ENCODE data around the gene NAV2.

The NAV2 gene

DNA sequence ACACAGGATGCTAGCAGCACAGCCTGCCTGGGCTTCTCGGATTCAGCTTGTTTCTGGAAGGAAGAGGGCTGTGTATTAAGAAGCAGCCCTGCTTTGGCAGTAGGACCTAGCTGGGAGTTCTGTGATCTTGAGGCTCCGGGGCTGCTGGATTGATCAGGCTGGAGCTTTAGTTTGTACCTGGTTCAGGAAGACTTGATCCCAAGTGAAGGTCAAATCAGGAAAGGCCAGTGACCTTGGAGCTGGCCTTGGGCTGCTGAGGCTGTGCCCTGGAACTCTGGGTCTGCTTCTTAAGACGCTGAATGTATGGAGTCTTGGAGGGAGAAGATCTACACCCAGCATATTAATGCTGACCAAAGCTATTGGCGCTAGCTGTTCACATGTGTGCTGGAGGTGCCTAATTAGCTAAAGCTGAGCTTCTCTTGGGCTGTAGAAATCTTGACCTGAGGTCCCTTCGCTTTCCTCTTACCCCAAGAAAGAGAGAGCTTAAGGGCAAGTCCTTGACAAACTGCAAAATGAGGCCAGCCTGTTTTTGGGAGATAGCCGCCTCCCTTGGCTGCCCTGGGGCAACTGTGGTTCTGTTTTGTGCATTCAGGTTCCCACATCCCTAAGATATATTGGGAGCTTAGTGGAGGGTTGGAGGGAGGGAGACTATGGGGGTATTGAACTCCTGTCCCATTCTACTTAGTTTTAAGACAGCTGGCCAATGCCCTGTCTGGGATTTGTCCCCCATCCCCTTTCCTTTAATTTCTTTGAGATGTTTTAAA, 311.7 kb downstream of the NAV2 start:
- no peak for DNase-seq (ENCODE audit: low spot score)

DNA sequence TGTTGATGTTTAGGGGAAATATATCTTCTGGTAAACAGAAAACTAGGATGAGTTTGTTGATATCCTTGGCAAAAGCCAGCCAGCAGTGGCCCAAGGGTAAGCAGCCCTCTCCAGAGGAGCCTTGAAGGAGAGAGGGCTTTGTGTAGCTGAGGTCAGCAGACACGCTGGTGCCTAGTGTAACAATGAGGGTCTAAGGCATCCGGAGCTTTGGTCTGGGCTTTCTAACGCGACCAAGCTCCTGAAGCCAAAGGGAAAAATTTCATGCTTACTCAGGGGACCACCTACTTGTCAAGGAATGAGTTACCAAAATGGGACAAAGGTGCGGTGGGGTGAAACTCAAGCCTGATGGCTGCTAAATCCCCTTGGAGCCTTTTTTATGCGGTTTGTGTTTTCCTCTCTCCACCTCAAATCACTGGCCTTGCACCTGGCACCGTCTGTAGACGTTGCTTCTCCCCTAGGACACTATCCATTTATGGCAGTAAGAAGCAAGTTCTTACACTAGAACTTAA, 312.7 kb downstream of the NAV2 start:
- DNase-seq (ENCODE audit: low spot score): no peak

DNA sequence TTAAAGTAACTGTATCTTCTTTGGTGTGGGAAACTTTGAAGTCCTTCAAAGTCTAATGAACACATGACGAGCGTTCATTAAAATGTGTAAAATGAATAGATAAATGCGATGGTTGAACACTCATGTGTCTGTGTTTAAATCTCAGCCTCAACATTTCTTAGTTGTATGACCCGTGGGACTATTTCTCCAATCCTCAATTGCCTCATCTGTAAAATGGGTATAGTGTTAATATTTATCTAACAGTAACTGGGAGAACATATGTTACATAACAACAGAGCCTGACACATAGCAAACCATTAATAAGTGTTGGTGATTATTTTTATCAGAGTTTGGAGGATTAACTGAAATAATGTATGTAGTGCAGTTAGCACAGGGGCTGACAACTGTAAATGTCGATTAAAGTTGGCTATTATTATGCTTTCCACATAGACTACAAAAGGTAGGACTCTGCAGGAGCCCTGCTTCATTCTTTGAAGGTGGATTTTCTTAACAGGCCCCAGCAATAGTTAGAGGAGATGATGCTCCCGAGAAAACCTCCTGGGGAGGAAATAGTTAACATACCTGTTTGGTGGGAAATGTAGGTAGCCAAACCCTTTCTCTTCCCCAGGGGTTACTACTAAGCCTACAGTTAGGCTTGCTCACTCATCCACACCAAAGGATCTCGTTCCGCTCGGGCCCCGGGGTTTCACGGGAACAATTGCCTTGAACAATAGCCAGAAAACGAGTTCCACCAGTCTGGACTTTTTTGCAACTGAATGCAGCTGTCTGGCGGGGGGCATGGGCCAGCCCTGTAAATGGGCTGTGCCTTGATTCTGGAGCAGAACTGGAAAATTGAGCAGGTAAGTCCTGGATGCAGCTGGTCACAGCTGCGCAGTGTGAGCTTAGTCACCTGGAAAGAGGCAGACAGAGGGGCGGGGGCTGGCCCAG, 314.3 kb downstream of the NAV2 start:
- no peak for DNase-seq (ENCODE audit: low spot score)

DNA sequence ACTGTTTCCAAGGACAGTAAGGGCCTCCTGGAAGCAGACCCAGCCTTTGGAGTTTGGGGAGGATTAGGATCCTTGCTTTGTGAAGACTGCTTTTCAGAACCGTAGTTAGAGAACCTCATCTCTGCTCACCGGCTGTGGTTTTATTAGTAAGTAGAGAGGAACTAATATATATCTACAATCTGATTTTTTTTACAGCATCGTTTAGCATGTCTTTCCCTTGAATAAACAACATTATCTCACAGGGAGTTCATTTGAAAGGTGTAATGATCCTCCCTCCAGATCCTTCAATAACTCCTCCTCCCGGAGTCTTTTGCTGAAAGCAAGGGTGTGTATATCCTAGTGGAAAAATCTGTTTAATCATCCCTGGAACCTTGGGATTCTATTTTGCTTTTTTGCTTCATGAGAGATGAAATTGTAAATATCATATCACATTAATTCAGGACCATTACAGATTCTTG, 314.9 kb downstream of the NAV2 start:
- no peak for DNase-seq (ENCODE audit: low spot score)

DNA sequence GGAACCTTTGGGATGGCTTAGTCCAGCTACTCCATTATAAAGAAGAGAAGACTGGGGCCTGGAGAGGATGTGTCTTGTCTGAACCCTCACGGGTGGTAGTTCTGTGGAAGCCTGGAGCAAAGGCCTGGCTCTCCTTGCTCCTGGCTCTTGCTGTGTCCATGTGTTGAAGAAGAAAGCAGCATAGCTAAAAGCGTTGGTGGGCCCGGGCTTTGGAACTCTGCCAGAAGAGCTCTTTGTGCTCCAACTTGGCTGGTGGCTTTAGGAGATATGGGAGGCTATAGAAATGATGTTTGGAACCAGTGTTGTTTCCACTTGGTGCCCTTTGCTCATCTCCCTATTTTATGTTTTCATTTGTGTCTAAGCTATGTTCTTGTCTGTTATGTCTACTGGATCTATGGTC, 316.6 kb downstream of the NAV2 start:
- DNase-seq (ENCODE audit: low spot score): no peak

DNA sequence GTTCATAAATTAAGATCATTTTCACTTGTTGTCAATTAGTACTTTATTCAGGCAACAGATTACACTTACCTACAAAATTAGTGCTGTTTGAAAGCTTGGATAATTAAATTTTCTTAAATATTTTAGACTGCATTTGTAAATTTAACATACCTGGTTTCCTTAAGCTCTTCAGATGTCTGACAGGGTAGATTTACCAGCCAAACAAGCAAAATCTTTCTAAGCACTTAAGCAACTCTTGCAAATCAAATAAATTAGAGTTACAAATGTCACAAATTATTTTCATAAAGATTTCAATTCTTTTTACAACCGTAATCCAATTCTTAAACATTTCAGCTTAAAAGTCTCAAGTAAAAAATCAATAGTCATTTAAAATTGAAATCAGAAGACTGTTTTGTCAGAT, 317.8 kb downstream of the NAV2 start:
- no peak for DNase-seq (ENCODE audit: low spot score)

DNA sequence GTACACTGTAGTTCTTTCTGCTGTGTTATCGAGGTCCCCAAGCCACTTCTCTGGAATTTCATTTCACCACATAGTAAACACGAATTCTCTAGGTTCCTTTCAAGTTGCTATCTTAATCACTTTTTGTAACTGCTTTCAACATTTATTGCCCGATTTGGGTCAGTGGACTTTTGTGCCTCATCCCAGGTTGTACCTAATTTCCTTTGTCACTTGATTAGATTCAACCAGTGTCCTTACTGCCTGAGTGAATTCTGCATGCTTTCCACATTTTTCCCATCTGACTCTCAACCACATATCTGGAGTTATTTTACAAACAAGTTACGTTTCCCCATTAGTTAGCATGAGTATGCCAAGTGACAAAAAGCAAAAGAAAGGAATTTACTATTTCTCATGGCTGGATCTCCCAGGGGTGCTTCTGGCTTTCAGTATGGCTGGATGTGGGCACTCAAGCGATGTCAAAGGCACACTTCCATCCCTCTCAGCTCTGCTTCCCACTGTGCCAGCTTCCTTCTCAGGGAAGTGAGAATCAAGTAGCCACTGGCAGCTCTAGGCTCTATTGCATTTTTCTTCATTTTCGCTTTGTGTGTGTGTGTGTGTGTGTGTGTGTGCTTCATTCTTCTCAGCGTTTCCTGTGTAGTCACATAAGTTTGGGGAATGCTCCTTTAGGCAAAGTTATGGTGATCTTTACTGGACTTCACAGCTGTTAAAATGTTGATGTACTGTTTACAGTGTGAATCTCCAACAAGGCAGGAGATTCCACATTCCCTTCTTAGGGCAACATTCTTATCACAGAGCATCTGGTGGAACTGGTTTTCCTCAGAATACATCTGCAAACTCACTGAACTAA, 318.7 kb downstream of the NAV2 start:
- DNase-seq (ENCODE audit: low spot score): no peak

DNA sequence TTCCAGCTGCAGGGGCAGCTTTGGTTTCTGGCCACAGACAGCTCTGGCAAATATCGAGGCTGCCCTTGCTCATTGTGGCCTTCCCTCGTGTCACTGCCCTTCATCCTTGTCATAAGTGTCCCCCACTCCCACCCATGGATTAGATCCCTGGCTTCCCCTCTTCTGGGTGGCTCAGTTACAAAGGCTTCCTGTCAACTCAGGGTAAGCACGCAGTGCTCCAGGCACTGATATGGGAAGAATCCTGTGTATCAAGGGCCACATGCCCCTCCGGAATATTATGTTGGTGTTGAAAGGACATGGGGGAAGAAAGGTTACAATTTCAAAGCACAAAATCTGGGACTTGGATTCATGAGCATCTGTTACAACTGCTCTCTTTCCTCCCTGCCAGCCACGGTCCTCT, 319.5 kb downstream of the NAV2 start:
- no peak for DNase-seq (ENCODE audit: low spot score)

DNA sequence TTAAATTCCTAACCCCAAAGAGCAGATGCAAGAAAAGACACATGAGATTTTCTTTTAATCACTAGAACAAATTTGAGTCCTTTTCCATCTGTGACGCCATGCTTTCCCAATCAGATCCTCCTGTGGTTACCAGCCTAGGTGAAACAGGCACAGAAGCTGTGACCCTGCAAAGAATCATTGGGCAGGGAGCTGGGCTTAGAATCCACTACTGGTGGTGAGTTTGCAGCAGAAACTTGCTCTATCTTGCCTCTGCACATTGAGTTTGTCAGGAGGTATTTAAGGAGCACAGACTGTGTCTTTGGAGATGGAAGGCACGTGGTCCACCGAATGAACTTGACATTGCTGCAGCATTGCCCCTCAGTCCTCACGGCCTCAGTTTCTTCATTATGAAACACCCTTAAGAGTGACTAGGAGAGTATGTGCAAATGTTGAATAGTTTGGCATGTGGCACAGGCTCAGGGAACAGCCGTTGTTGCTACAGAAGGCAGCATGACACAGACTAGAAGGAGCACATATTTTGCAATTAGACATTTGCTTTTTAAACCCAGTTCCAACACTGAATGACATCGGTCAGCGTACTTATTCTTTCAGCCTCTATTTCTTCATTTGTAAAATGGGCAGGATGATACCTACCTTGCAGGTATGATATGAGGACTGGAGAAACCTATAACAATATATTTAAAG, 320.1 kb downstream of the NAV2 start:
- no peak for DNase-seq (ENCODE audit: low spot score)

DNA sequence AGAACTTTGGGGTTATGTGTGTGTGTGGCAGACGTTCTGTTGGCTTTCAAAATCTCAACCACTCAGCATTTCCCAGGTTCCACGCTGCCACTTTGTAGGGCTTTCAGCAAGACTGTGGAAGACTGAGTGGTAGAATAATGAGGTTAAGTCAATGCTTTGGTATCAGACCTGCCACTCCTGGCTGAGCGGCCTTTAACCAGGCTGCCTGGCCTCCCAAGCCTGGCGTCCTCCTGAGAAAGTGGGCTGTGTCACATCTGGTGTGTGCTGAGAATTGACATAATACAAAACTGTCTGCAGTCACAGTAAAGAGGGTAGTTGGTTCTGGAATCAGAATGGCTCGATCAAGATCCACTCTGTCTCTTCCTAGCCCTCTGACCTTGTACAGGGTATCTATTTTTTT, 321.2 kb downstream of the NAV2 start:
- no peak for DNase-seq (ENCODE audit: low spot score)

DNA sequence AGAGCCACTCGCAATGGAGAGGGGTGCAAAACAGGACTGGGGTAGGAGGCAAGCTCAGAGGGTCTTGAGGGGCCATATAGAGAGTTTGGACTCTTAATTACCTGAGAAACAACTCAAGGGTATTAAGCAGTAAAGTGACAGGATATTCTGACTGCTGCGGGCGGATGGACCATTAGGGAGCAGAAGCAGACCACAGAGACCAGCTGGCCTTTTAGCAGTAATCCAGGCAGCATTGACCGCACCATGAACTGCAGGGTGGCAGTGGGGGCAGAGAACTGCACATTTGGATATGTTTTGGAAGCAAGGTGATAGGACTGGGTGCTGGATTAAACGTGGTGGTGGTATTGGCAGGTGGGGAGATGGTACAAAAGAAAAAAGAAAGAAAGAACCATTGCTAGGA, 322.3 kb downstream of the NAV2 start:
- DNase-seq (ENCODE audit: low spot score): no peak

DNA sequence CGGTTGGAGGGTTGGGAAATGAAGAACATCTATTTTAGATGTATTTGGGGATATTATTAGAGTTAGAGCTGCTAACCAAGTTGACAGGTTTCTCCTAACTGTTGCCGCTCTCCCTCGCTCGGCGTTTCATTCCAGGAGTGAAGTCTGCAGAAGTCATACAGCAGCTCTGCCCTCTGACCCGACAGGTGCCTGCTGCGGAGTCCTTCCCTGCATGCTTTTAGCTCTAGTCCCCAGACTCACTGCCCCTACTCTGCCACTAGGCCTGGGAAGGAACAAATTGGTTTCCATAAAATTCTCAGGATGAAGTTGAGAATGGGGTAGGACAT, 322.7 kb downstream of the NAV2 start:
- no peak for DNase-seq (ENCODE audit: low spot score)

DNA sequence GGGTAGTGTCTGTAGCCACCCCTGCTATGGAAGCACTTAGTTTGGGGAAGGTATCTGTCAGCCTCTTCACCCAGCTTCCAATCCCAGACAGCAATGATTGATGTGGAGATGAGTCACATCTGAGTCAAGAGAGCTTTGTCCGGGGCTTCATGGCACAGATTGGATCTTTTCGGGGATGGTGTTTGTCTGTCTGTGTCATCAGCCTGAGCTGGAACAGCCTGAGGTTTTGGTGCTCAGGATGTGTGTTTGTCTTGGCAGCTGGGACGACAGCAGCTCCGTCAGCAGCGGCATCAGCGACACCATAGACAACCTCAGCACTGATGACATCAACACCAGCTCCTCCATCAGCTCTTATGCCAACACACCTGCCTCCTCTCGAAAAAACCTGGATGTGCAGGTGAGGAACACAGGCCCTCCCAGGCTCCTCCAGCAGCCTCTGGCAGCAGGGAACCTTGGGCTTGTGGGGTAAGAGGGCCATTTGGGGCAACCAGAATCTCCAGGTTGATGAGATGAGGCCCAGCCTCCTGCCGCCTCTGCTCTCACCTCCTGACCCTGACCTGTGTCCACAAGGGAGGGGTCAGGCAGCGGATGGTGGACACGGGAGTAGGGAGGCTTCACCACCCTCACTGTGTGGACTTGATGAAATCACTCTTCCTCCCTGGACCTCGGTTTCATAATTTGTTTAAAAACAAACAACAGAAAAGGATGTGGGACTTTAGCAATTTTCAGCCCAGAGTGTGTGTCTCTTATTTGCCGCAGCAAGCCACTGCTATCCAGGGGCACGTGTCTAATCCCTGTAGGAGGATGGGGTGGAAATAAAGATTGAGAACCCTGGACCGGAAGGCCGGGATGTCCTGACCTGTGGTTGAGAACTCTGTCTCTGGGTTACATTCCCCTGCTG, 323.3 kb downstream of the NAV2 start:
- DNase-seq (ENCODE audit: low spot score): no peak

DNA sequence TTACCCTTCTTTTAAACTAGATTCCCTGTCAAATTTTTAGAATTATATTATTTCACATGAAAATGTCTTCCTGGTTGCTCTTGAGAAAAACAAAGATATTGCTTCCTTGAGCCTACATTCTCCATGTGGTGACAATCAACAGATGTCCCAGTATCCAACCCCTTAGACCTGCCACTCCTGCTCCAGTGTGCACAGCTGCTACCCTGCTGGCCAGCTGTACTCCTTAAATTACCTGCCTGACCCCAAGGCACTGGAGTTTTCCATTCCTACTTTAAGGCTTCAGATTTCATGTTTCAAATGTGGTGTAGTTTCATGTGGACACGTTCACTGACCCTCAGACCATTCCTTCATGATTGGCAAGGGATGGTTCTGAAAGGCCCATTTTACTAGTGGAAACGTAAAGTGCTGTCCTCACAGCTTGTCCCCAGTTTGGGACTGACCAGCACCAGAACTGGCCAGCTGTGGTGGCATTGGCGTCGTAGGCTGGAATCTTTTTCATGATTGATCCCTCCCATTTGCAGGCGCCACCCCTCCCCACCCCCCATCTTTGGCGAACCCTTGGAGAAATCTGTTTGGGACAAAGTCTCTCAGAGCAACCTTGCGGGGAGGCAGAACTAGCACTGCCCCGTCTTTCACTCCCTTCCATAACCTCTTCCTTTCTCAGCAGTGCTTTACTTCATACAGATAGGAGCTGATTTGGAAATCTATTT, 324.1 kb downstream of the NAV2 start:
- DNase-seq (ENCODE audit: low spot score): no peak

DNA sequence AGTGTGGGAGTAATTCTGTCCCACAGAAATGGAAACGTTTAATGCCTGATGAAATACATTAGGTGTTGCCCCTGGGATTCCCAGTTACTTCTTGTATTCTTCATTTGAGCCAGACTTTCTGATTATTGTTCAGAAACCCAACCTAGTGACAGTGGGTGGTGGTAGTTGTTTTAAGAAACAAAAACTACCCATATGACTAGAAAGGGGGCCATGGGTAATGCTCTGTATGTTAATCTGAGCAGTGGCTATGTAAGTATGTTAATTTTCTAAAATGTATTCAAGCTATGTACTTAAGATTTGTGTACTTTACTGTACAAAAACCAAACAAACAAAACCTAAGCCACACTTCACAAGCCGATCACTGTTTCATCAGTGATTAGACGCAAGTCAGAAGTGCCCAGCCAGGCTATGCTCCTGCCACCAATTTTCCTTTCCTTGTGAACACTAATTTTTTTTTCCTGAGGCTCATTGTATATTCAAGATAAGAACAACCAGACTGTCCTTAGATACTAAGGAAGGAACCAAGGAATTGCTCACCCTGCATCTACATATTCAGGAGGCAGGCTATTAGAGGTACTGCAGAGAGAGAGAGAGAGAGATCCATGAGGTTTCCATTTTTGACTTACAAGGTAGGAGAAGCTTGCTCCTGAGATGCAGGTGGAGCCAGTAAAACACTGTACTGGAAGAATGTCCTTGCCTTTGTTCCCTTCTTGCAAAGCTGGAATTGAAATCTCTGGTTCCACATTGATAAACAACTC, 324.9 kb downstream of the NAV2 start:
- DNase-seq (ENCODE audit: low spot score): no peak

DNA sequence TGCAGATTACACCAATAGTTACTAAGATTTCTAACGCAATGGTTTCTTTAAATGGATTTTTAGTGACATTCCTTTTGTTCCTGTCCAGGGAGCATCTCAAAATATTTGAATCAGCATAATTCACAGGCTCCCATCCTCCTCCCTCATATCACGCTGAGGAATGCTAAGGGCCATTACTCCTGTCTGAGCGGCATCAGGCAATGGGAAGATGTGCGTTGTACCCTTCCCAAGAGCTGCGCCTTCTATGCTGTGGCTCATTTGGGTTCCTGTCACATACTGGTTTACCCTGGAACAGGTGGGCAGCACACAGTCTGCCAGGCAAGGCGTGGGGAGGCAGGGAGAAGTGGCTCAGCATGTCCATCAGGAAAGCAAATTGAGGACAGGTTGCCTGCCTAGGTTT, 325.8 kb downstream of the NAV2 start:
- no peak for DNase-seq (ENCODE audit: low spot score)

DNA sequence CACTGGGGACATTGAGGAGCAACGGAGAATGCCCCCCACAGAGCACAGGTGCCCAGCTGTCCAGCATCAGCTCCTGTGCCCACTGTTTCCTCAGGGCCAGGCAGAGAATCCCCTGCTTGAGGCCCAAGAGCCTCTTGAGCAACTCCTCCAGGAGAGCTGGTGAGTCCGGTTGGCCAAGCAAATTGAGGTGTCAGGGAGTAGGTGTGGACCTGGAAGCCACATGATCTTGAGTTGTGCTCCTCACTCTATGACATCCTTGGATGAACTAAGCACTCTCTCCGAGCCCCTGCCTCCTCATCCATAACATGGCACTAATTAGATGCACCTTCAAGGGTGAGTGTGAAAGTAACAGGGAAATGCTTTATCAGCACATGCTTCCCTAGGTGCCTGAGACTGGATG, 326.3 kb downstream of the NAV2 start:
- DNase-seq (ENCODE audit: low spot score): no peak

DNA sequence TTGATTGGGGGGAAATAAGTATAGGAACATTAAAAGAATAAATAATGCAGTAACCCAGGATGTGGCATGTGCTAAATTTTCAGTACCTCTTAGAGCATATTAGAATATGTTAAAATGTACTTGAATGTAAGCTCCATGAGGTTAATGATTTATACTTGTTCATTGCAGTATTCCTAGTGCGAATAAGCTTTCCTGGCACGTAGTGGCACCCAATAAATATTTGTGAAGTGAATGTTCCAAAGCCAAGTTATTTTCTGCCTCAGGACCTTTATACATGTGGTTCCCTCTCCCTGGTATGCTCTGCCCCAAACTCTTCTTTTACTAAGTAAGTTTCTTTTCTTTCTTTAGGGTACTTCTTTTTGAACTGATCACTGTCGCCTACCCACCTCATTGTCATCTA, 328.9 kb downstream of the NAV2 start:
- no peak for DNase-seq (ENCODE audit: low spot score)

DNA sequence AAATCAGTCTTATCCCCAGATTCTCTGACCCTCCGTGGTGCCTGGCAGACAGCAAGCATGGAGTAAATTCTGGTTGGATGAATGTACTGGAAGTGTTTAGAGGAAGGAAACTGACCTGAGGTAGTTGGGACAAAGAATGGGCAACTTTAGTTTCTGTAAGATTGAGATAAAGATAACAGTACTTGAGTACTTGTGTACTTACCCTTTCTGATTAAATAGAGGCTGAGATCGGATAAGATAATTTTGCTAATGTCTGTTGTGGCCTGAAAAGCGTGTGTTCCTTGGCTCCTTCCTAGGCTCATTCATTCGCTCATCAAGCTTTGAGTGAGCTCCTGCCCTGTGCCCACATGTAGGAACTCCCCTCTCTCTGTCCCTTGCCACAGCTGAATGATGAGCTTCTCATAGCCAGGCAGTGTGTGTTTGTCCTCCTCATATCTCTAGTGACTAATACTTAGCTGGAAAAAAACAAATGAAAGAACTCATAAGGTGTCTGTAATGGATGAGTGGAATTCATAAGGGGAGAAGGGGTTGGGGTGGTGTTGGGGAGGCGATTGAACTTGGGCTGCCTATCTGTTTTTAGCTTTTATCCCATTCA, 329.5 kb downstream of the NAV2 start:
- no peak for DNase-seq (ENCODE audit: low spot score)

Measured in putamen (tissue), 1 donor.